Smooth muscle cell (in vitro differentiated cells): Measurements from ENCODE around the gene IER5. TPM values are rescaled to one million over a fixed set of nuclear protein-coding genes. Genes with fewer than 3 reads are reported as not detected.

Experiments
- DNase-seq: peaks from one replicate; lab custom pipeline; 2025; ENCODE audit not compliant: unreplicated experiment; lab: John Stamatoyannopoulos, UW
- H2AFZ ChIP-seq: fragments of 200-600 bp; sonication (generic); 2 replicates; pipeline ENCODE4 v1.6.0; 2016; ENCODE audit warnings: antibody characterized with exemption, low read depth, mild to moderate bottlenecking
- H3F3A ChIP-seq: fragments of 200-600 bp; sonication (generic); 2 replicates; pipeline ENCODE4 v1.6.0; 2017; ENCODE audit warnings: antibody characterized with exemption, low read depth
- H3K27ac ChIP-seq: fragments of 200-600 bp; sonication (generic); 2 replicates; pipeline ENCODE4 v1.5.1; 2016; ENCODE audit warnings: low read depth, mild to moderate bottlenecking
- H3K27me3 ChIP-seq: fragments of 200-600 bp; sonication (generic); 2 replicates; pipeline ENCODE4 v1.6.1; 2016; ENCODE audit warnings: low read depth, mild to moderate bottlenecking
- H3K36me3 ChIP-seq: fragments of 200-600 bp; sonication (generic); 2 replicates; pipeline ENCODE4 v1.5.1; 2016; ENCODE audit warnings: low read depth
- H3K4me1 ChIP-seq: fragments of 200-600 bp; sonication (generic); 2 replicates; pipeline ENCODE4 v1.5.1; 2016; ENCODE audit warnings: low read depth
- H3K4me2 ChIP-seq: fragments of 200-600 bp; sonication (generic); 2 replicates; pipeline ENCODE4 v1.6.0; 2016; ENCODE audit warnings: mild to moderate bottlenecking
- H3K4me3 ChIP-seq: fragments of 200-600 bp; sonication (generic); 2 replicates; pipeline ENCODE4 v1.5.1; 2016; ENCODE audit warnings: mild to moderate bottlenecking
- H3K79me2 ChIP-seq: fragments of 200-600 bp; sonication (generic); 2 replicates; pipeline ENCODE4 v1.6.0; 2016; ENCODE audit warnings: low read depth, mild to moderate bottlenecking
- H3K9ac ChIP-seq: fragments of 200-600 bp; sonication (generic); 2 replicates; pipeline ENCODE4 v1.6.0; 2016; ENCODE audit warnings: low read depth
- H3K9me3 ChIP-seq: fragments of 200-600 bp; sonication (generic); replicated peaks from 2 replicates; pipeline ENCODE4 v1.5.1; 2016; ENCODE audit warnings: low read depth
- H4K20me1 ChIP-seq: fragments of 200-600 bp; sonication (generic); 2 replicates; pipeline ENCODE4 v1.6.0; 2016; ENCODE audit warnings: low read depth
- CTCF ChIP-seq: fragments of 200-600 bp; sonication (generic); IDR thresholded peaks from 2 replicates; pipeline ENCODE4 v1.5.1; 2017; ENCODE audit warnings: borderline replicate concordance, mild to moderate bottlenecking, antibody characterized with exemption; ENCODE audit not compliant: insufficient read depth, poor library complexity, severe bottlenecking
- WGBS: methylation state at CpG from one replicate; pipeline ENCODE4 v1.1.7; 2016; ENCODE audit warnings: low lambda C conversion rate; 5-methylcytosine and 5-hydroxymethylcytosine counted together
- polyA plus RNA-seq: library from polyadenylated mRNA; unstranded; fragments of >200 nt; fragmentation: Nextera tagmentation; extraction: Ambion mirVana; gene quantifications from 2 replicates; pipeline ENCODE4 v1.2.1, GENCODE V29; 2016
- total RNA-seq: library from RNA; depleted of rRNA; stranded (reverse); fragments of >200 nt; gene quantifications from 2 replicates; pipeline ENCODE4 v1.2.3, GENCODE V29; 2014

The IER5 gene
- total and polyA plus RNA-seq, 2 experiments from 2014 or later: 35.1 to 39.9 TPM

DNA sequence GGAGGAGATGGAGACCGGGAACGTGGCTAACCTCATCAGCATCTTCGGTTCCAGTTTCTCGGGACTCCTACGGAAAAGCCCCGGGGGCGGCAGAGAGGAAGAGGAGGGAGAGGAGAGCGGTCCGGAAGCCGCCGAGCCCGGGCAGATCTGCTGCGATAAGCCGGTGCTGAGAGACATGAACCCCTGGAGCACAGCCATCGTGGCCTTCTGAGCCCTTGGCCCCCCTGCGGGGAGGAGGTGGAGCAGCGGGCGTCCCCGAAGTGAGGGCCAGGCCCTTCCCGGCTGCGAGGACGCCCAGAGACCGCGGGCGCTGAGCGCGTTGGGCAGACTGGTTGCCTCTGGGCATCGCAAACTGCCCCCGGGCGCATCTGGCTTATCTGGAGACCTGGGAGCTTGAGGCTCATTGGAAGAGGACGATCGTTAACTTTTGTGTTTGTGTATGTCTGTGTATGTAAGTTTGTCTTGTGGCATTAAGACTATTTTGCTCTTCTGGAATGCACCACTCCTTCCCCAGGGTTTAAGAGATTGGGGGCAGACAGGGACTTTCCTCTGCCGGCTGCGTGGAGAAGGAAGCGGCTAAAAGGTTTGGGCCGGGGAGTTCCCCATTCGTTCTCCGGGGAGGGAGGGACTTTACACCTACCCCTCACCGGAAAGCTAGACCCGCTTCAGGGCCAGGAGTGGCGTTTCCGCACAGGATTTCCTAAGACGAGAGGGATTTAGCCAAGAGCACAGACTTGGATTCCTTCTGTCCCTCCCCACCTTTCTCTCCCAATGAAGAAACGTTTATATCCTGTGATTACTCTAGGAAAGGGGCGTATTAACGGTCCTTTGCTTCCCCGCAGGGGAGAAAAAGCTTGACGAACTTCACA is 1.4 kb downstream of the IER5 start:
- Histone ChIP-seq H4K20me1 (peaks cover 53% of the 10 kb centered on the region), H3K27ac (peak overlapping the region; percentile 86), H3K9ac (peak overlapping the region; percentile 95), H3K9me3 (no peaks in the 10 kb centered on the region), H3K4me3 (peak overlapping the region; percentile 94), H3K27me3 (no peaks in the 10 kb centered on the region), H3K4me2 (peak overlapping the region; percentile 100), H3K79me2 (peaks cover 37% of the 10 kb centered on the region), H3K36me3 (no peaks in the 10 kb centered on the region), H3F3A (peaks cover 3% of the 10 kb centered on the region), H3K4me1 (peaks cover 30% of the 10 kb centered on the region), H2AFZ (no peak overlapping the region)
- WGBS: under 1% methylated on average over 48 of the region's 48 CpGs
- no peak for TF ChIP-seq CTCF
- peak; percentile 28 for DNase-seq

- DNase-seq: no peak
- Histone ChIP-seq H3K36me3 (no peaks in the 10 kb centered on the region), H3K4me2 (peak overlapping the region; percentile 100), H3K27ac (peak overlapping the region; percentile 86), H3K9ac (peak overlapping the region; percentile 95), H3K4me3 (peak overlapping the region; percentile 94), H2AFZ (no peak overlapping the region), H3K79me2 (peaks cover 37% of the 10 kb centered on the region), H3K27me3 (no peaks in the 10 kb centered on the region), H4K20me1 (peaks cover 53% of the 10 kb centered on the region), H3K9me3 (no peaks in the 10 kb centered on the region), H3K4me1 (peaks cover 38% of the 10 kb centered on the region), H3F3A (peaks cover 3% of the 10 kb centered on the region)
- TF ChIP-seq CTCF: no peak
- 26% methylated on average over 9 of the region's 9 CpGs for WGBS
These were observed 2.2 kb downstream of the IER5 start for GRCh38 chr1:181090641-181091126.

- H4K20me1 ChIP-seq: peaks cover 53% of the 10 kb centered on the region
- H3K79me2 ChIP-seq: peaks cover 37% of the 10 kb centered on the region
- H3K27ac ChIP-seq: peak overlapping the region; percentile 86
- DNase-seq: no peak
- H3K4me1 ChIP-seq: peaks cover 45% of the 10 kb centered on the region
- no peaks in the 10 kb centered on the region for H3K27me3 ChIP-seq
- H3K36me3 ChIP-seq: no peaks in the 10 kb centered on the region
- H3K4me2 ChIP-seq: peak overlapping the region; percentile 100
- peak overlapping the region; percentile 94 for H3K4me3 ChIP-seq
- no peak for TF ChIP-seq CTCF
- no peak overlapping the region for H2AFZ ChIP-seq
- peak overlapping the region; percentile 95 for H3K9ac ChIP-seq
- H3F3A ChIP-seq: peaks cover 3% of the 10 kb centered on the region
- no peaks in the 10 kb centered on the region for H3K9me3 ChIP-seq
- WGBS: 87% methylated on average over 8 of the region's 8 CpGs
These were observed 3.0 kb downstream of the IER5 start for GRCh38 chr1:181091309-181092040.
